ENCODE results near the gene NCAM1.

NCAM1 gene

GRCh38 chr11:113181094-113181493 lies 219.9 kb downstream of the NCAM1 start:
- TF ChIP-seq REST (IDR thresholded peaks at IDR 0.05; ENCODE audit: low read depth) (no peak), EGR1 (IDR thresholded peaks at IDR 0.05) (no peak), FOXM1 (IDR thresholded peaks at IDR 0.05; ENCODE audit: borderline replicate concordance, low read depth) (no peak), ZBTB7A (IDR thresholded peaks at IDR 0.05; ENCODE audit: low read depth) (no peak), TCF12 (IDR thresholded peaks at IDR 0.05; ENCODE audit: low read depth) (no peak), RAD21 (IDR thresholded peaks at IDR 0.05; ENCODE audit: low read depth) (no peak), TEAD4 (IDR thresholded peaks at IDR 0.05) (no peak), YY1 (IDR thresholded peaks at IDR 0.05; ENCODE audit: low read depth) (no peak), NFIC (IDR thresholded peaks at IDR 0.05) (no peak), TAF1 (IDR thresholded peaks at IDR 0.05; ENCODE audit: low read depth) (no peak), EP300 (IDR thresholded peaks at IDR 0.05; ENCODE audit: borderline replicate concordance) (no peak), CEBPB (IDR thresholded peaks at IDR 0.05) (no peak), USF1 (IDR thresholded peaks at IDR 0.05) (no peak), CREB1 (IDR thresholded peaks at IDR 0.05; ENCODE audit: low read depth) (no peak)
- TF ChIP-seq, protein P1, sequence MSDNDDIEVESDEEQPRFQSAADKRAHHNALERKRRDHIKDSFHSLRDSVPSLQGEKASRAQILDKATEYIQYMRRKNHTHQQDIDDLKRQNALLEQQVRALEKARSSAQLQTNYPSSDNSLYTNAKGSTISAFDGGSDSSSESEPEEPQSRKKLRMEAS (IDR thresholded peaks at IDR 0.05) = no peak

- TF ChIP-seq NFIC (IDR thresholded peaks at IDR 0.05) = no peak
- TF ChIP-seq CEBPB (IDR thresholded peaks at IDR 0.05) = no peak
These were observed 221.1 kb downstream of the NCAM1 start for GRCh38 chr11:113182288-113182687.

DNA sequence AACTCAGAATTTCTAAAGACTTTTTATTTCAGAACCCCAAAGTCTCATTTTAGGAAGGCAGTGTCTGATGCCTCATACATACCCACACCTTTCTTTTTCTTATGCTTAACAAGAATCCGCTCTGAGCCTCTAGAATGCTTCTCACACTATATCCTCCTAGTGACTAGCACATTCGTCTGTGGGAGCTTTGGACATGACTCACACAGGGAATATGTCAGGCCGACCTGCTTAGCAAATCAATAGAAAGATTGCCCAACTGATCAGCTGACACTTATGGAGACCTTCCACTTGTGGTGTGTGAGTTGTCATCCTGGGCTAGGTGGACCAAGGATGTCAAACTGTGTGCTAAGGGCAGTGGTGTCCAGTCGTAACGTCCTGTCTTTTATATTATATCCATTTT lies 223.3 kb downstream of the NCAM1 start:
- TF ChIP-seq TEAD4 (IDR thresholded peaks at IDR 0.05) = no peak
- TF ChIP-seq, protein P1 (IDR thresholded peaks at IDR 0.05) = no peak

- TF ChIP-seq TCF12 (IDR thresholded peaks at IDR 0.05; ENCODE audit: low read depth) (no peak), TAF1 (IDR thresholded peaks at IDR 0.05; ENCODE audit: low read depth) (no peak), ZBTB7A (IDR thresholded peaks at IDR 0.05; ENCODE audit: low read depth) (no peak), CREB1 (IDR thresholded peaks at IDR 0.05; ENCODE audit: low read depth) (no peak), FOXM1 (IDR thresholded peaks at IDR 0.05; ENCODE audit: borderline replicate concordance, low read depth) (no peak), REST (IDR thresholded peaks at IDR 0.05; ENCODE audit: low read depth) (no peak), RAD21 (IDR thresholded peaks at IDR 0.05; ENCODE audit: low read depth) (no peak), NFIC (IDR thresholded peaks at IDR 0.05) (no peak), TEAD4 (IDR thresholded peaks at IDR 0.05) (no peak), USF1 (IDR thresholded peaks at IDR 0.05) (no peak), EGR1 (IDR thresholded peaks at IDR 0.05) (no peak), YY1 (IDR thresholded peaks at IDR 0.05; ENCODE audit: low read depth) (no peak), CEBPB (IDR thresholded peaks at IDR 0.05) (no peak), EP300 (IDR thresholded peaks at IDR 0.05; ENCODE audit: borderline replicate concordance) (no peak)
- TF ChIP-seq, protein P1 (IDR thresholded peaks at IDR 0.05) = no peak
These were observed 227.2 kb downstream of the NCAM1 start for GRCh38 chr11:113188371-113188834.

GRCh38 chr11:113189909-113190667 lies 228.9 kb downstream of the NCAM1 start:
- TF ChIP-seq TCF12 (IDR thresholded peaks at IDR 0.05; ENCODE audit: low read depth) (no peak), NFIC (IDR thresholded peaks at IDR 0.05) (no peak), CEBPB (IDR thresholded peaks at IDR 0.05) (no peak), TEAD4 (IDR thresholded peaks at IDR 0.05) (no peak), USF1 (IDR thresholded peaks at IDR 0.05) (no peak), YY1 (IDR thresholded peaks at IDR 0.05; ENCODE audit: low read depth) (no peak), FOXM1 (IDR thresholded peaks at IDR 0.05; ENCODE audit: borderline replicate concordance, low read depth) (no peak), REST (IDR thresholded peaks at IDR 0.05; ENCODE audit: low read depth) (no peak), CREB1 (IDR thresholded peaks at IDR 0.05; ENCODE audit: low read depth) (no peak), TAF1 (IDR thresholded peaks at IDR 0.05; ENCODE audit: low read depth) (no peak), EGR1 (IDR thresholded peaks at IDR 0.05) (no peak), EP300 (IDR thresholded peaks at IDR 0.05; ENCODE audit: borderline replicate concordance) (no peak), ZBTB7A (IDR thresholded peaks at IDR 0.05; ENCODE audit: low read depth) (no peak), RAD21 (IDR thresholded peaks at IDR 0.05; ENCODE audit: low read depth) (no peak)
- TF ChIP-seq, protein P1 (IDR thresholded peaks at IDR 0.05) = no peak

Data from Ishikawa (cell line).